ENCODE data around the gene SF3B2.

GRCh38 chr11:66067640-66068039 lies 15.5 kb downstream of the SF3B2 start:
- no peak for TF ChIP-seq CTCF (IDR thresholded peaks at IDR 0.05)
- no peak for TF ChIP-seq POLR2A (IDR thresholded peaks at IDR 0.05)
- TF ChIP-seq EP300 (IDR thresholded peaks at IDR 0.05) = no peak

Data from tibial nerve (tissue), 4 donors.